GM18526 (cell line): Measurements from ENCODE around the gene SHKBP1.

ENCODE experiments used
- POLR2A ChIP-seq: IDR thresholded peaks from 3 replicates; pipeline ENCODE4 v1.6.1; 2011; ENCODE audit not compliant: insufficient read length; ENCODE audit errors: extremely low read depth

The SHKBP1 gene

DNA sequence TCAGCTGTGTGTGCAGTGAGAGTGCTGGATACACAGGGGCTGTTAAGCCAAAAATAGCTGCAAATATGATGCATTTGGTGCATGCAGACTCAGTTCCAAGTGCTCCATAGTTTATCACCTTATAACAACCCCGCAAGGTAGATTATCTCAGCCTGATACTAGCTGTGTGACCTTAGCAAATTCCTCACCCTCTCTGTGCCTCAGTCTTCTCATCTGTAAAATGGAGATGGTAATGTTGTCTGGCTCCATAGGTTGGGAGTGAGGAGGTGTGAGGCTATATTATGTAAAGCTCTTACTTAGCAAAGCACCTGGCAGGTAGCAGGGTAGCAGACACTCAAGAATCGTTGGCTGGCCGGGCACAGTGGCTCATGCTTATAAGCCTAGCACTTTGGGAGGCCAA lies 23.8 kb upstream of the SHKBP1 start:
- no peak for TF ChIP-seq POLR2A

DNA sequence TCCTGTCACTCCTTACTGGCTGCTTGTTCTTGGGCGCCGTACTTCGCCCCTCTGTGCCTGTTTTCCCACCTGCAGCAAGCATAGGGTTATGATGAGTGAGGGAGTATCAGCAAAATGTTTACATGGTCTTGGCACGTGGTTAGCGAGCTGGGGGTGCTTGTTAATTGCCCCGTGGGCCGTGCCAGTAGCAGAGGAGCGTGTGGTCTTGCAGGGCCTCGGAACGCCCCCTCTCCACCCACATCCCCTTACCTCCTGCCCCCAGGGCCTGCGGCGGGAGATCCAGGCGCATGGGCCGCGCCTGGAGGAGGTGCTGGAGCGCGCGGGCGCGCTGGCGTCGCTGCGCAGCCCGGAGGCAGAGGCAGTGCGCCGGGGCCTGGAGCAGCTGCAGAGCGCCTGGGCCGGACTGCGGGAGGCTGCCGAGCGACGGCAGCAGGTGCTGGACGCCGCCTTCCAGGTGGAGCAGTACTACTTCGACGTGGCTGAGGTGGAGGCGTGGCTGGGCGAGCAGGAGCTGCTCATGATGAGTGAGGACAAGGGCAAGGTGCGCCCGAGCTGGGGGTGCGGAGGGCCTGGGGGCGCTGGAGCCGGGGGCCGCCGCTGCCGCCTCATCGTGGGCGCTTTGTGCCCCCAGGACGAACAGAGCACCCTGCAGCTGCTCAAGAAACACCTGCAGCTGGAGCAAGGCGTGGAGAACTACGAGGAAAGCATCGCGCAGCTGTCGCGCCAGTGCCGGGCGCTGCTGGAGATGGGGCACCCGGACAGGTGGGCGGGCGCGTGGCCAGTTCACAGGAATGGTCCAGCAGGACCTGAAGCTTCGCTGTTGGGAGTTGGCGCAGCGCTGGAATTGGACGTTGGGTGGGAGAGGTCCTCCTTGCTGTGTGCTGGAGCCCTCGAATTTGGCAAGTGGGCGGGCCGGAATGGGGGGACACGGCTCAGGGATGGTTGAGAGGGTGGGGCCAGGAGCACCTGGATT lies 22.5 kb upstream of the SHKBP1 start:
- TF ChIP-seq POLR2A, result no peak

DNA sequence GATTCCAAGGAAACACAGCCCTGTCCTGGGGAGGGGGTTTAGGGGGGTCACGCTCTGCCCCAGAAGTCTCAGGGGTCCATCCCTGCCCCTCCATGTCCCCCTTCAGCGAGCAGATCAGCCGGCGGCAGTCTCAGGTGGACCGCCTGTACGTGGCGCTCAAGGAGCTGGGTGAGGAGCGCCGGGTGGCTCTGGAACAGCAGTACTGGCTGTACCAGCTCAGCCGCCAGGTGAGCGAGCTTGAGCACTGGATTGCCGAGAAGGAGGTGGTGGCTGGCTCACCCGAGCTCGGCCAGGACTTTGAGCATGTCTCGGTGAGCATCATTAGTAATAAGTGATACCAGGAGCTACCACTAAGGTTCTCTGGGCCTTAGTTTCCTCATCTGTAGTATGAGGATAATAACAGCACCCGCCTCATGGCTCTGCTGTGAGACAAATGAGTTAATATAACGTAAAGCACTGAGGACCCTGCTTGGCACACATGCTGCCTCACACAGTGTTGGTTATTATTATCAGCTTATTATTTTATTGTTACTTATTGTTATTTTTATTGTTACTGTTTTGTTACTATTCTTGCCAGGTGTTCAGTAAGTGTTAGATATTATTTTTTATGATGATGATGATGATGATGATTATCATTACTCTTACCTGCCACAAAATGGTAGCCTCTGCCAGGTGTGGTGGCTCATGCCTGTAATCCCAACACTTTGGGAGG lies 20.5 kb upstream of the SHKBP1 start:
- no peak for TF ChIP-seq POLR2A

DNA sequence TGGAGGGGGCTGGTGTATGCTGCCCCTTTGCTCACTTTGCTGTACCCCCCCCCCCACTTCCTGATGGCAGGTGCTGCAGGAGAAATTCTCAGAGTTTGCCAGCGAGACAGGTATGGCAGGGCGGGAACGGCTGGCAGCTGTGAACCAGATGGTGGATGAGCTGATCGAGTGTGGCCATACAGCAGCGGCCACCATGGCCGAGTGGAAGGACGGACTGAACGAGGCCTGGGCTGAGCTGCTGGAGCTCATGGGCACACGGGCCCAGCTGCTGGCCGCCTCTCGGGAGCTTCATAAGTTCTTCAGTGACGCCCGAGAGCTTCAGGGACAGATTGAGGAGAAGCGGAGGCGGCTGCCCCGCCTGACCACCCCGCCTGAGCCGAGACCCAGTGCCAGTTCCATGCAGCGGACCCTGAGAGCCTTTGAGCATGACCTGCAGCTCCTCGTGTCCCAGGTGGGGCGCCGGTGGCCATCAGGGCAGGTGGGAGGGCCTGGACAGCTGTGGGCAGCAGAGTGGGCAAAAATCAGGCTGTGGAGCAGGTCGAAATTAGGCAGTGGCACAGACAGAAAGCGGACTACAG lies 19.6 kb upstream of the SHKBP1 start:
- TF ChIP-seq POLR2A, result no peak

DNA sequence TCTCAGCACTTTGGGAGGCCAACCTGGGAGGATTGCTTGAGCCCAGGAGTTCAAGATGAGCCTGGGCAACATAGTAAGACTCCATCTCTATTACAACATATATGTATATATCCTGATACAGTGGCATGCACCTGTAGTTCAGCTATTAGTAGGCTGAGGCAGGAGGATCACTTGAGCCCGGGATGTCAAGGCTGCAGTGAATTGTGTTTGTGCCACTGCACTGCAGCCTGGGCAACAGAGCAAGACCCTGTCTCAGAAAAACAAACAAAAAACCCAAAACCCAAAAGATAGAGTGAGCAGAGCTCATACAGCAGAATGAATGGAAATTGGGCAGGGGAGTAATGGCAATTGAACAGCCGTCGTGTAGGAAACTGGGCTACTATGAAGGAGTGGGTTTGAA lies 17.3 kb upstream of the SHKBP1 start:
- no peak for TF ChIP-seq POLR2A

DNA sequence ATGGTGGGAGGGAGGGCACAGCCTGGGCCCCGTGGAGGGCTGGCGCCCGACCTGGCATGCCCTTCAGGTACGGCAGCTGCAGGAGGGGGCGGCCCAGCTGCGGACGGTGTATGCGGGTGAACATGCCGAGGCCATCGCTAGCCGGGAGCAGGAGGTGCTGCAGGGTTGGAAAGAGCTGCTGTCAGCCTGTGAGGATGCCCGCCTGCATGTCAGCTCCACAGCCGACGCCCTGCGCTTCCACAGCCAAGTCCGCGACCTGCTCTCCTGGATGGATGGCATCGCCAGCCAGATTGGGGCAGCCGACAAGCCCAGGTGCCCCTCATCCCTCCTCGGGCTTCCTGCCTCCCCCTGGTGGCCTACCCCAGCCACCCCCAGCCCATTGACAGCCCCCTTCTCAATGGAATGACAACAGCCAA lies 16.6 kb upstream of the SHKBP1 start:
- TF ChIP-seq POLR2A, result no peak

DNA sequence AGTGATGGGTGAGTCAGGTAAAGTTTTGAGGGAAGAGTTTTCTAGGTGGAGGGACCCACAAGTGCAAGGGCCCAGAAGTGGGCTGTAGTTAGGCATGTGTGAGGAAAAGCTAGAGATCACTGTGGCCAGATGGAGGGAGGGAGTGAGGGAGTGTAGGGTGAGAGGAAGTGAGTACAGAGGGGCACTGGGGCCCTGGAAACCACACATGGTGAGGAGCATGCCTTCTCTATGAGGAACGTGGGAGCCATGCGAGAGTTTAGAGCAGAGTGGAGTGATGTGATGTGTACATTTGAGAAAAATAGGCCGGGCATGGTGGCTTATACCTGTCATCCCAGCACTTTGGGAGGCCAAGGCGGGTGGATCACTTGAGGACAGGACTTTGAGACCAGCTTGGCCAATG lies 14.7 kb upstream of the SHKBP1 start:
- no peak for TF ChIP-seq POLR2A

DNA sequence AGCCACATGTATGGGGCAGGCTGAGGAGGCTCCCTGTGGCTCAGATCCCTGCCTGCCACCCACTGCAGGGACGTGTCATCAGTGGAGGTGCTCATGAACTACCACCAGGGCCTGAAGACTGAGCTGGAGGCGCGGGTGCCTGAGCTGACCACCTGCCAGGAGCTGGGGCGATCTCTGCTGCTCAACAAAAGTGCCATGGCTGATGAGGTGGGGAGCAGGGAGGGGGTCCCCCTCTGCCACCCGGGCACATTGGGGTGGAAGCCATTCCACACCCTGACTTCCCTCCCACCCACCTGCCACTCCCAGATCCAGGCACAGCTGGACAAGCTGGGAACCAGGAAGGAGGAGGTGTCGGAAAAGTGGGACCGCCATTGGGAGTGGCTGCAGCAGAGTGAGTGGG lies 11.3 kb upstream of the SHKBP1 start:
- TF ChIP-seq POLR2A, result no peak

DNA sequence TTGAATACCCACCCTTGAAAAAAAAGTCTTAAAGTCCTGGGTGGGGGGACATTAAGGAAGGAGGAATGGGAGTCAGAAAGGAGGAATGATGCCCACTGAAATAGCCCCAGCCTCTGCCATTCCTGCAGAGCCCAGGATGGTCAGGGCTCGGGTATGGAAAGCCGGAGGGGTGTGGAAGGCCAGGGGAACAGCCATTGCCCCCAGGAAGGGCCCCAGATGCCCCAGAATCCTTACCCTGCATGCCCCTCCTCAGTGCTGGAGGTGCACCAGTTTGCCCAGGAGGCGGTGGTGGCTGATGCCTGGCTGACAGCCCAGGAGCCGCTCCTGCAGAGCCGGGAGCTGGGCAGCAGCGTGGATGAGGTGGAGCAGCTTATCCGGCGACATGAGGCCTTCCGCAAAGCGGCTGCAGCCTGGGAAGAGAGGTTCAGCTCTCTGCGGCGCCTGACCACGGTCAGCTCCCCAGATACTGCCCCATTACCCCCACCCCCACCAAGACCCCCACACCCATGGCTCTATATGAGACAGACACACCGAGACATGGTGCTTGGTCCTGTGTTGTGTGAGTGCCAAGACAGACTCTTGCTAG lies 10.7 kb upstream of the SHKBP1 start:
- no peak for TF ChIP-seq POLR2A

DNA sequence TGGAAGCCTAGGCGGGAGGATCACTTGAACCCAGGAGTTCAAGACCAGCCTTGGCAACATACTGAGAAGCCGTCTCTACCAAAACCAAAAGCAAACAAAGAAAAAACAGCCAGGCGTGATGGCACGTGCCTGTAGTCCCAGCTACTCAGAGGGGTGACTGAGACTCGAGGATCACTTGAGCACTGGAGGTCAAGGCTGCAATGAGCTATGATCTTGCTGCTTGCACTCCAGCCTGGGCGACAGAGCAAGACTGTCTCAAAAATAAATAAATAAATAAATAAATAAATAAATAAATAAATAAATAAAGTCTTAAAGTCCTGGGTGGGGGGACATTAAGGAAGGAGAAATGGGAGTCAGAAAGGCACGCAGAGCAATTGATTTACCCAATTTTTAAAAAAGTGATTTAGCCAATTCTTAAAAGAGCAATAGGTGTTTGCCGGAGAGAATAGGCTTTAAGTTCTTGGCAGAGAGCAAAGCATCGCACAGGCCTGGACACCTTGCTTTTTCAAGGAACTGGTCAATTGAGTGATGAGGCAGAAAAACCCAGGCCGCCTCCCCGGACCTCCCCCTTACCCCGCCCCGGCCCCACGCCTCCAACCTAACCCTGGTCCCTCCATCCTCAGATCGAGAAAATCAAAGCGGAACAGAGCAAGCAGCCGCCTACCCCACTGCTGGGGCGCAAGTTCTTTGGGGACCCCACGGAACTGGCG lies 9.5 kb upstream of the SHKBP1 start:
- no peak for TF ChIP-seq POLR2A

DNA sequence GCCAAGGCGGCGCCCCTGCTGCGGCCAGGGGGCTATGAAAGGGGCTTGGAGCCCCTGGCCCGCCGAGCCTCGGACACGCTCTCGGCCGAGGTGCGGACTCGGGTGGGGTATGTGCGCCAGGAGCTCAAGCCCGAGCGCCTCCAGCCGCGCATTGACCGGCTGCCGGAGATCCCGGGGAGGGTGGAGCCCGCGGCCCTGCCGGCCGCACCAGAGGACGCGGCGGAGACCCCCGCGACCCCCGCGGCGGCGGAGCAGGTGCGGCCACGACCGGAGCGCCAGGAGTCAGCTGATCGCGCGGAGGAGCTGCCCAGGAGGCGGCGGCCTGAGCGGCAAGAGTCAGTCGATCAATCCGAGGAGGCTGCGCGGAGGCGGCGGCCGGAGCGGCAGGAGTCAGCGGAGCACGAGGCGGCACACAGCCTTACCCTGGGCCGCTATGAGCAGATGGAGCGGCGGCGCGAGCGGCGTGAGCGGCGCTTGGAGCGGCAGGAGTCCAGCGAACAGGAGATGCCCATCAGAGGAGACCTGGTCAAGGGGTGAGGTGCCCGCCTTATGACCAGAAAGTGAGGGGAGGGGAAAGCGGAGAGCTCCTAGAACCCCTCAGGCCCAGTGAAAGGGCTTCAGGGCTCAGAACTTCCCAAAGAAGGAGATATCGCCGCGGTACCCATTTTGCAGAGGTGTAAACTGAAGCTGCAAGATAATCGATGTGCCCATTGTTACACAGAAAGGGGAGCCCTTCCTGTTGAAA lies 8.8 kb upstream of the SHKBP1 start:
- TF ChIP-seq POLR2A, result no peak

DNA sequence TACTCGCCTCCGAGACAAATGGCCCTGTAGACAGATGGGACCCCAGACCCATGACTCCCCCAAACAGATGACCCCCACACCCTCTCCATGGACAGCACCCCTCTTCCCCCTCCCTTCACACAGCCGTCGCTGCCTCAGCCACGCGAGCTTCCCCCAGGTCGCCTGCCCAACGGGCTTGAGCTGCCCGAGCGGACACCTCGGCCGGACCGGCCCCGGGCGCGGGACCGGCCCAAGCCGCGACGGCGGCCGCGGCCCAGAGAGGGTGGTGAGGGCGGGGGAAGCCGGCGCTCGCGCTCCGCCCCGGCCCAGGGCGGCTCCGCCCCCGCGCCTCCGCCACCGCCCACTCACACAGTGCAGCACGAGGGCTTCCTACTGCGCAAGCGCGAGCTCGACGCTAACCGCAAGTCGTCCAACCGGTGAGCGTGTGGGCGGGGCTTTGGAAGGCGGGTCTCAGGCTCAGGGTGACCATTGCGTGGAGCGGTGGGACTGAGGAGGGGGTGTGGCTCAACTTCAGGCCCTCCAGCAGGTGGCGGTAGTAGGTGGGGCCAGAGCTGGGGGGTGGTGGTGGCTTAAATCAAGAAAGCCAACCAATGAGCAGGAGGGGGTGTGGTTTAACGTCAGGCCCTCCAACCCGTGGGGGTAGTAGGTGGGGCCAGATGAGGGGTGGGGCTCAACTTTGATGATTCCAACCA lies 6.2 kb upstream of the SHKBP1 start:
- no peak for TF ChIP-seq POLR2A

DNA sequence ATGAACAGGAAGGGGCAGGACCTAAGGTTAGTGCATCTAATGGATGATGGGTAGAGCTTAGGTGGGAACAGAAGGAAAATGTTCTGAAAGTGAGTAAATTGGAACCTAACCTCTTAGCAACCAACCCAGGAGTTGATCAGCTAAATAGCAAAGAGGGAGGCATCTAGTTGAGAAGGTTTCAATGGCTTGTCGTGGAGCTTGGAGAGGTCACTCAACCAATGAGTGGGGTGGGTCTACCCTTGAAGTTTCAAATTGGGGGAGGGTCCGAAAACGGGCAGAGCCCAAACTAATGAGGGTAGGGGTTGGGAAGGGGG lies 5.7 kb upstream of the SHKBP1 start:
- TF ChIP-seq POLR2A, result no peak

DNA sequence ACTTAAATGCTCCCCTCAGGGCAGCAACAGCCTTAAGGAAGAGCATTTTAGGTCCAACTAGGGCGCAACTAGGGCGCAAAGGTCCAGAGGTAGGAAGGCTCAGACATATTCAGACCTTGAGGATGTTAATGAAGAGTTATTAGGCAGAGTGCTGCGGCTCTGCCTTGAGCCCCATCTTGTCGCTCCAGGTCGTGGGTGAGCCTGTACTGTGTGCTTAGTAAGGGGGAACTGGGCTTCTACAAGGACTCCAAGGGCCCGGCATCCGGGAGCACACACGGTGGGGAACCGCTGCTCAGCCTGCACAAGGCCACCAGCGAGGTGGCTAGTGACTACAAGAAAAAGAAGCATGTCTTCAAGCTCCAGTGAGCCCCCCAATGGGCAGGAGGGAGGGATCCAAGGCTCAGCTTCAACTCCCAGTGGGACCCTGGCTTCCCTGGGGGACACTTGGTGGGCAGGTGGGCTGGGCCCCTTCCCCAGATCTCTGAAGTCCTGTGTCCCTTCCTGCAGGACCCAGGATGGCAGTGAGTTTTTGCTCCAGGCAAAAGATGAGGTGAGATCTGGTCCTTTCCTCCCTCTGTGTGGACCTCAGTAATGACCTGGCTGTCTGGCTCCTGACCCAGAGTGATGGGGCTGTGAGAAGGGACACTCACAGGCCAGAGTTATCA lies 4.7 kb upstream of the SHKBP1 start:
- no peak for TF ChIP-seq POLR2A

DNA sequence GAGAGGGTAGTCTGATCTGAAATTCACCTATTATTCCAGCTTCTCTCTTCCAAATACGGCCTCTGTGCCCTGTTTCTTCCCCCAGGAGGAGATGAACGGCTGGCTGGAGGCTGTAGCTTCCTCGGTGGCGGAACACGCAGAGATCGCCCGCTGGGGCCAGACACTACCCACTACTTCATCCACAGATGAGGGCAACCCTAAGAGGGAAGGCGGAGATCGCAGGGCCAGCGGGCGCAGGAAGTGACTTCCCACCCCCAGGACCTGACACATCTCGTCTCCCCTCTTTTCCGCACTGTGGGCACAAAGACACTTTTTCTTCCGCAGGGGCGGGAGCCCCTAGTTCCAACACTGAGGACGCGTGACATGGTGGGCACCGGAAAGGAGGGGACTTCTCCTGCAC lies 1.3 kb upstream of the SHKBP1 start:
- TF ChIP-seq POLR2A, result no peak
